ENCODE results near the gene PCDHGA6. TPM values are rescaled to one million over a fixed set of nuclear protein-coding genes. Genes with fewer than 3 reads are reported as not detected.
"Not testable (repeated sequence)": the region's sequence is repeated elsewhere in the genome, so short reads cannot be mapped to it uniquely, and the experiment has no call there.

PCDHGA6 gene
- total RNA-seq, 1 donor from 2014 or later: 0.60 TPM

- DNase-seq (ENCODE audit: low spot score, unreplicated experiment): no peak
- Mint-ChIP-seq H3K4me3 (ENCODE audit: low read depth) (no peak overlapping the region), H3K27ac (no peak overlapping the region), H3K4me1 (ENCODE audit: low read depth) (no peaks in the 10 kb centered on the region), H3K36me3 (ENCODE audit: insufficient read depth) (peaks cover 16% of the 10 kb centered on the region), H3K9me3 (ENCODE audit: low read depth) (peaks cover 51% of the 10 kb centered on the region), H3K27me3 (no peaks in the 10 kb centered on the region)
- no peak for TF ChIP-seq CTCF (IDR thresholded peaks at IDR 0.05; ENCODE audit: unreplicated experiment)
Measured at GRCh38 chr5:141384471-141385267, 11.0 kb downstream of the PCDHGA6 start.

DNA sequence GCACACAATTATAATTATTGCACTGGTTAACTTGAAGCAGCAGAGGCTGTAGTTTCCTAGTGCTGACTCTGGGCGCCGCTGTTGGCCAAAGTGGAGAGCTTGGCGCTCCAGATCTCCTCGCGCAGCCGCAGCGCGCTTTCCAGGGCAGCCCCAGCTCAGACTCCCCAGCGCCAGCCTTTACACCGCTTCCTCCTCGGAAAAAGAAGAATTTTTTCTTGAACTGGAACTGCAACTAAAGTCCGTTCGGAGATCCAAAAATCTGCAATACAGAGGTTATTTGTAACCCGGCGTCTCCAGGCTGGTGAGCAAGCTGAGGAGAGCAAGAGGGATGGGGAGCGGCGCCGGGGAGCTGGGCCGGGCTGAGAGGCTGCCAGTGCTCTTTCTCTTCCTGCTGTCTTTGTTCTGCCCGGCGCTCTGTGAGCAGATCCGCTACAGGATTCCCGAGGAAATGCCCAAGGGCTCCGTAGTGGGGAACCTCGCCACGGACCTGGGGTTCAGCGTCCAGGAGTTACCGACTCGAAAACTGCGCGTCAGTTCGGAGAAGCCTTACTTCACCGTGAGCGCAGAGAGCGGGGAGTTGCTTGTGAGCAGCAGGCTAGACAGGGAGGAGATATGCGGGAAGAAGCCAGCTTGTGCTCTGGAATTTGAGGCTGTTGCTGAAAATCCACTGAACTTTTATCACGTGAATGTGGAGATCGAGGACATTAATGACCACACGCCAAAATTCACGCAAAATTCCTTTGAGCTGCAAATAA lies 14.0 kb downstream of the PCDHGA6 start, which contains the start of gene PCDHGB4:
TSS of gene PCDHGB4 (plus strand) at position 142 of the 755 bp plus-strand sequence. CDS start at position 329, 187 bp downstream.
- not testable (repeated sequence) for H3K4me1 Mint-ChIP-seq (ENCODE audit: low read depth); DNase-seq (ENCODE audit: low spot score, unreplicated experiment); H3K27me3 Mint-ChIP-seq
- H3K9me3 Mint-ChIP-seq (ENCODE audit: low read depth): peaks cover 58% of the 10 kb centered on the region
- peak within 1 kb of the TSS; percentile 76 for H3K4me3 Mint-ChIP-seq (ENCODE audit: low read depth)
- H3K36me3 Mint-ChIP-seq (ENCODE audit: insufficient read depth): peaks cover 34% of the 10 kb centered on the region
- TF ChIP-seq CTCF (IDR thresholded peaks at IDR 0.05; ENCODE audit: unreplicated experiment): peak; percentile 49
- H3K27ac Mint-ChIP-seq: peak within 1 kb of the TSS; percentile 77

DNA sequence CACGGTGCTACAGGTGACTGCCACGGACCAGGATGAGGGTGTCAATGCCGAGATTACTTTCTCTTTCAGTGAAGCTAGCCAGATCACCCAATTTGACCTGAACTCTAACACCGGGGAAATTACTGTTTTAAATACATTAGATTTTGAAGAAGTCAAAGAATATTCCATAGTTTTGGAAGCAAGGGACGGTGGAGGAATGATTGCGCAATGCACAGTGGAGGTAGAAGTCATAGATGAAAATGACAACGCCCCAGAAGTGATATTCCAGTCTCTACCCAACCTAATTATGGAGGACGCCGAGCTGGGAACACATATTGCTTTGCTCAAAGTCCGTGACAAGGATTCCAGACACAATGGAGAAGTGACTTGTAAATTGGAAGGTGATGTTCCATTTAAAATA lies 15.0 kb downstream of the PCDHGA6 start:
- DNase-seq (ENCODE audit: low spot score, unreplicated experiment): no peak
- Mint-ChIP-seq H3K4me3 (ENCODE audit: low read depth) (peak overlapping the region; percentile 11), H3K4me1 (ENCODE audit: low read depth) (no peaks in the 10 kb centered on the region), H3K9me3 (ENCODE audit: low read depth) (peaks cover 58% of the 10 kb centered on the region), H3K27me3 (no peaks in the 10 kb centered on the region), H3K36me3 (ENCODE audit: insufficient read depth) (peaks cover 39% of the 10 kb centered on the region), H3K27ac (peak overlapping the region; percentile 16)
- no peak for TF ChIP-seq CTCF (IDR thresholded peaks at IDR 0.05; ENCODE audit: unreplicated experiment)

- Mint-ChIP-seq H3K27me3 (no peaks in the 10 kb centered on the region), H3K36me3 (ENCODE audit: insufficient read depth) (peaks cover 44% of the 10 kb centered on the region), H3K27ac (no peak overlapping the region), H3K4me1 (ENCODE audit: low read depth) (no peaks in the 10 kb centered on the region), H3K9me3 (ENCODE audit: low read depth) (peaks cover 57% of the 10 kb centered on the region), H3K4me3 (ENCODE audit: low read depth) (no peak overlapping the region)
- no peak for DNase-seq (ENCODE audit: low spot score, unreplicated experiment)
- TF ChIP-seq CTCF (IDR thresholded peaks at IDR 0.05; ENCODE audit: unreplicated experiment): no peak
Measured at GRCh38 chr5:141389153-141390042, 15.7 kb downstream of the PCDHGA6 start.

All from progenitor cell of endocrine pancreas (in vitro differentiated cells).